Epithelial cell of esophagus (primary cell): Measurements from ENCODE around the gene GRIN3A.

Source experiments
- DNase-seq: peaks from one replicate; pipeline ENCODE4 v3.0.0; 2010; ENCODE audit warnings: low read depth
- H3K4me3 ChIP-seq: 2 replicates; pipeline ENCODE4 v1.5.1; 2011; ENCODE audit warnings: mild to moderate bottlenecking, low read length, control low read depth
- CTCF ChIP-seq: IDR thresholded peaks from 2 replicates; pipeline ENCODE4 v1.5.1; 2011; ENCODE audit warnings: low read depth, mild to moderate bottlenecking, low read length, control low read depth, inconsistent platforms; ENCODE audit not compliant: insufficient read depth; ENCODE audit errors: missing control alignments

GRIN3A gene

GRCh38 chr9:101626295-101626694, 112.2 kb downstream of the GRIN3A start:
- DNase-seq = no peak
- TF ChIP-seq CTCF = no peak

GRCh38 chr9:101625876-101626275, 112.6 kb downstream of the GRIN3A start:
- H3K4me3 ChIP-seq = no peak overlapping the region
- no peak for DNase-seq
- TF ChIP-seq CTCF = no peak

More at GRCh38 chr9:101626295-101626694, 112.2 kb downstream of the GRIN3A start:
- no peak overlapping the region for H3K4me3 ChIP-seq

- no peak overlapping the region for H3K4me3 ChIP-seq
- TF ChIP-seq CTCF = no peak
- DNase-seq = no peak
Observed at GRCh38 chr9:101620452-101620851, 118.0 kb downstream of the GRIN3A start.

- H3K4me3 ChIP-seq = no peak overlapping the region
- TF ChIP-seq CTCF = no peak
- no peak for DNase-seq
Observed at GRCh38 chr9:101618698-101619097, 119.7 kb downstream of the GRIN3A start.

- no peak for TF ChIP-seq CTCF
- H3K4me3 ChIP-seq = no peak overlapping the region
- no peak for DNase-seq
Observed at GRCh38 chr9:101605547-101605946, 132.9 kb downstream of the GRIN3A start.

- H3K4me3 ChIP-seq = no peak overlapping the region
- no peak for DNase-seq
- TF ChIP-seq CTCF = no peak
Observed at GRCh38 chr9:101604296-101604695, 134.2 kb downstream of the GRIN3A start.

- H3K4me3 ChIP-seq = no peak overlapping the region
- peak; percentile 58 for DNase-seq
- peak; percentile 69 for TF ChIP-seq CTCF
Observed at GRCh38 chr9:101601904-101602765, 136.3 kb downstream of the GRIN3A start.
